GM23338 (cell line): ENCODE data around the gene CCSER2.

Experiments used
- CREB1 ChIP-seq: fragments of 250-450 bp; sonication (Bioruptor Pico); IDR thresholded peaks from 2 replicates; pipeline ENCODE4 v1.5.0; 2020; ENCODE audit warnings: low read depth, mild to moderate bottlenecking, moderate library complexity
- EZH2 ChIP-seq: fragments of 200-600 bp; sonication (generic); IDR thresholded peaks from one replicate; pipeline ENCODE4 v1.8.0; 2017; ENCODE audit warnings: antibody characterized with exemption, mild to moderate bottlenecking, low read depth; ENCODE audit not compliant: unreplicated experiment
- EZH2phosphoT487 ChIP-seq: fragments of 200-600 bp; sonication (generic); IDR thresholded peaks from one replicate; pipeline ENCODE4 v1.8.1; 2018; ENCODE audit warnings: antibody characterized with exemption; ENCODE audit not compliant: unreplicated experiment
- POLR2AphosphoS5 ChIP-seq: IDR thresholded peaks from 2 replicates; pipeline ENCODE4 v1.6.1; 2016; ENCODE audit warnings: antibody characterized with exemption, low read depth
- STAT1 ChIP-seq: IDR thresholded peaks from one replicate; pipeline ENCODE4 v1.6.1; 2016; ENCODE audit warnings: antibody characterized with exemption; ENCODE audit not compliant: unreplicated experiment
- ZNF114 ChIP-seq: fragments of 250-450 bp; sonication (Bioruptor Pico); IDR thresholded peaks from 2 replicates; pipeline ENCODE4 v1.5.0; 2020; ENCODE audit warnings: mild to moderate bottlenecking, moderate library complexity
- TF ChIP-seq, protein P1 (sequence below), 2 experiments: fragments of 200-600 bp in 1 of 2; sonication (generic) in 1 of 2; conservative IDR thresholded peaks; 2 replicates each; pipeline versions ENCODE4 v1.5.1 to v1.6.1; 2016 to 2017; ENCODE audit warnings: antibody characterized with exemption in 2 of 2, low read depth in 2 of 2, mild to moderate bottlenecking in 2 of 2, moderate library complexity in 1 of 2
- TF ChIP-seq, protein P2 (sequence below): IDR thresholded peaks from one replicate; pipeline ENCODE4 v1.6.1; 2018; ENCODE audit warnings: antibody characterized with exemption; ENCODE audit not compliant: unreplicated experiment

DNA sequence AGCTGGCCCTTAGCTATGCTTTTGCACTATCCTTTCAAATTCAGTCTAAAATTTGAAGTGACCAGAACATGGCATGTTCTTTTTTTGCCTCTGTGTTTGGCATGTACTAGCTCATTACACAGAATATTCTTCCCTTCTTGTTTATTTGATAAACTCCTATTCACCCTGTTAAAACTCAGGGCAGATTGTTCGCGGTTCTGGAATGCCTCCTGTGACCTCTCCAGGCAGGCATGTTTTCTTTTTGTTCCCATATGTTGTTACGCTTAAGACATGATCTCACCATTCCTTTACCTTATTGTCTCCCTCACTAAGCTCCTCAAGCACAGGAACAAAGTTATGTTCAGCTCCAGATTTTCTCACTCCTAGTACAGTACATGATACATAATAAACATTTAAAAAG, 181.7 kb downstream of the CCSER2 start:
- TF ChIP-seq, protein P1, sequence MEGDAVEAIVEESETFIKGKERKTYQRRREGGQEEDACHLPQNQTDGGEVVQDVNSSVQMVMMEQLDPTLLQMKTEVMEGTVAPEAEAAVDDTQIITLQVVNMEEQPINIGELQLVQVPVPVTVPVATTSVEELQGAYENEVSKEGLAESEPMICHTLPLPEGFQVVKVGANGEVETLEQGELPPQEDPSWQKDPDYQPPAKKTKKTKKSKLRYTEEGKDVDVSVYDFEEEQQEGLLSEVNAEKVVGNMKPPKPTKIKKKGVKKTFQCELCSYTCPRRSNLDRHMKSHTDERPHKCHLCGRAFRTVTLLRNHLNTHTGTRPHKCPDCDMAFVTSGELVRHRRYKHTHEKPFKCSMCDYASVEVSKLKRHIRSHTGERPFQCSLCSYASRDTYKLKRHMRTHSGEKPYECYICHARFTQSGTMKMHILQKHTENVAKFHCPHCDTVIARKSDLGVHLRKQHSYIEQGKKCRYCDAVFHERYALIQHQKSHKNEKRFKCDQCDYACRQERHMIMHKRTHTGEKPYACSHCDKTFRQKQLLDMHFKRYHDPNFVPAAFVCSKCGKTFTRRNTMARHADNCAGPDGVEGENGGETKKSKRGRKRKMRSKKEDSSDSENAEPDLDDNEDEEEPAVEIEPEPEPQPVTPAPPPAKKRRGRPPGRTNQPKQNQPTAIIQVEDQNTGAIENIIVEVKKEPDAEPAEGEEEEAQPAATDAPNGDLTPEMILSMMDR (conservative IDR thresholded peaks at IDR 0.05; ENCODE audit: low read depth in 2 of 2), result no peak
- TF ChIP-seq EZH2 (no peak), POLR2AphosphoS5 (no peak), STAT1 (no peak), ZNF114 (CRISPR knock-in tag) (no peak), EZH2phosphoT487 (no peak), CREB1 (CRISPR knock-in tag) (no peak)
- TF ChIP-seq, protein P2, sequence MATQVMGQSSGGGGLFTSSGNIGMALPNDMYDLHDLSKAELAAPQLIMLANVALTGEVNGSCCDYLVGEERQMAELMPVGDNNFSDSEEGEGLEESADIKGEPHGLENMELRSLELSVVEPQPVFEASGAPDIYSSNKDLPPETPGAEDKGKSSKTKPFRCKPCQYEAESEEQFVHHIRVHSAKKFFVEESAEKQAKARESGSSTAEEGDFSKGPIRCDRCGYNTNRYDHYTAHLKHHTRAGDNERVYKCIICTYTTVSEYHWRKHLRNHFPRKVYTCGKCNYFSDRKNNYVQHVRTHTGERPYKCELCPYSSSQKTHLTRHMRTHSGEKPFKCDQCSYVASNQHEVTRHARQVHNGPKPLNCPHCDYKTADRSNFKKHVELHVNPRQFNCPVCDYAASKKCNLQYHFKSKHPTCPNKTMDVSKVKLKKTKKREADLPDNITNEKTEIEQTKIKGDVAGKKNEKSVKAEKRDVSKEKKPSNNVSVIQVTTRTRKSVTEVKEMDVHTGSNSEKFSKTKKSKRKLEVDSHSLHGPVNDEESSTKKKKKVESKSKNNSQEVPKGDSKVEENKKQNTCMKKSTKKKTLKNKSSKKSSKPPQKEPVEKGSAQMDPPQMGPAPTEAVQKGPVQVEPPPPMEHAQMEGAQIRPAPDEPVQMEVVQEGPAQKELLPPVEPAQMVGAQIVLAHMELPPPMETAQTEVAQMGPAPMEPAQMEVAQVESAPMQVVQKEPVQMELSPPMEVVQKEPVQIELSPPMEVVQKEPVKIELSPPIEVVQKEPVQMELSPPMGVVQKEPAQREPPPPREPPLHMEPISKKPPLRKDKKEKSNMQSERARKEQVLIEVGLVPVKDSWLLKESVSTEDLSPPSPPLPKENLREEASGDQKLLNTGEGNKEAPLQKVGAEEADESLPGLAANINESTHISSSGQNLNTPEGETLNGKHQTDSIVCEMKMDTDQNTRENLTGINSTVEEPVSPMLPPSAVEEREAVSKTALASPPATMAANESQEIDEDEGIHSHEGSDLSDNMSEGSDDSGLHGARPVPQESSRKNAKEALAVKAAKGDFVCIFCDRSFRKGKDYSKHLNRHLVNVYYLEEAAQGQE, result no peak
